Suprapubic skin (tissue), 4 donors: ENCODE measurements around the gene RPS21. TPM values are rescaled to one million over a fixed set of nuclear protein-coding genes. Genes with fewer than 3 reads are reported as not detected.

ENCODE experiments used
- DNase-seq, 2 donors: peaks; one replicate each; pipeline ENCODE4 v3.0.0-alpha.2; 2019; ENCODE audit warnings: low spot score in 2 of 2
- H3K27ac ChIP-seq: fragments of 200-600 bp; sonication (generic); one replicate; pipeline ENCODE4 v1.5.1; 2019
- H3K27me3 ChIP-seq: fragments of 200-600 bp; sonication (generic); one replicate; pipeline ENCODE4 v1.5.1; 2019
- H3K36me3 ChIP-seq: fragments of 200-600 bp; sonication (generic); one replicate; pipeline ENCODE4 v1.5.1; 2019
- H3K4me1 ChIP-seq: fragments of 200-600 bp; sonication (generic); one replicate; pipeline ENCODE4 v1.5.1; 2019
- H3K4me3 ChIP-seq: fragments of 200-600 bp; sonication (generic); one replicate; pipeline ENCODE4 v1.5.1; 2019; ENCODE audit warnings: mild to moderate bottlenecking
- H3K9me3 ChIP-seq: fragments of 200-600 bp; sonication (generic); one replicate; pipeline ENCODE4 v1.5.1; 2019
- CTCF ChIP-seq, 2 donors: fragments of 200-600 bp in 1 of 2; fragments of 450-650 bp in 1 of 2; sonication (generic) in 1 of 2; IDR thresholded peaks; one replicate each; pipeline ENCODE4 v1.5.1; 2016 to 2019; ENCODE audit warnings: antibody characterized with exemption in 2 of 2, mild to moderate bottlenecking in 1 of 2, moderate library complexity in 1 of 2
- EP300 ChIP-seq: sonication (generic); formaldehyde crosslinking; IDR thresholded peaks from one replicate; pipeline ENCODE4 v1.6.1; 2017; ENCODE audit warnings: antibody characterized with exemption
- POLR2A ChIP-seq, 2 donors: fragments of 450-650 bp; IDR thresholded peaks; one replicate each; pipeline ENCODE4 v1.6.1; 2017; ENCODE audit warnings: antibody characterized with exemption in 2 of 2, mild to moderate bottlenecking in 2 of 2, moderate library complexity in 2 of 2
- POLR2AphosphoS5 ChIP-seq, 3 donors: sonication (generic); formaldehyde crosslinking; IDR thresholded peaks; one replicate each; pipeline ENCODE4 v1.6.1; 2017; ENCODE audit warnings: antibody characterized with exemption in 3 of 3
- WGBS: methylation state at CpG from one replicate; pipeline ENCODE4 v1.1.5; 2018; 5-methylcytosine and 5-hydroxymethylcytosine counted together
- total RNA-seq, 4 donors: library from RNA; depleted of rRNA; stranded (reverse); fragments of >200 nt; gene quantifications; one replicate each; pipeline ENCODE4 v1.1.0, GENCODE V29; 2016

The RPS21 gene
- total RNA-seq, 4 donors from 2014 or later = 1,604 to 3,217 (median 2,363) TPM

GRCh38 chr20:62391165-62392076, 4.5 kb downstream of the RPS21 start:
- H3K36me3 ChIP-seq = peaks cover 40% of the 10 kb centered on the region
- DNase-seq = no peak
- TF ChIP-seq POLR2AphosphoS5 (IDR thresholded peaks at IDR 0.05) (no peak), CTCF (IDR thresholded peaks at IDR 0.05) (no peak), EP300 (no peak), POLR2A (IDR thresholded peaks at IDR 0.05) (no peak)

DNA sequence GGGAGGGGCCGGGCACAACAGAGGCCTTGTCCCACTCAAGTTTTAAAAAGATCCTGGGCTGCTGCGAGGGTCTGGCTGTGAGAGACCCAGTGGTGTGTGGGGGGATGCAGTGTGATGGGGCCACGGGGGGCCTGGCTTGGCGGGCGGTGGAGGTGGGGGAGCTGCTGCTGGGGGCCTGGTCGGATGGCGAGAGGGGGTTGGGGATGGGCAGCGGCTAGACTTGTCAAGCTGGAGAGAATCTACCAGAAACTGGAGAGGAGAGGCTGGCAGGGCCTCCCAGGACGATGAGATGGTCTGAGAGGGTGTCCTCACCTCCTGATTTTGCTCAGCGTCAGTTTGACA, 5.1 kb downstream of the RPS21 start:
- WGBS = 90% methylated on average over 10 of the region's 10 CpGs
- no peak for TF ChIP-seq POLR2AphosphoS5 (IDR thresholded peaks at IDR 0.05)
- Histone ChIP-seq H3K4me1 (peaks cover 11% of the 10 kb centered on the region), H3K27me3 (no peaks in the 10 kb centered on the region), H3K4me3 (no peak overlapping the region), H3K36me3 (peaks cover 40% of the 10 kb centered on the region), H3K27ac (no peak overlapping the region), H3K9me3 (no peaks in the 10 kb centered on the region)
- no peak for DNase-seq

More at GRCh38 chr20:62391165-62392076, 4.5 kb downstream of the RPS21 start:
- H3K9me3 ChIP-seq = no peaks in the 10 kb centered on the region
- peaks cover 11% of the 10 kb centered on the region for H3K4me1 ChIP-seq
- H3K27ac ChIP-seq = no peak overlapping the region
- 91% methylated on average over 21 of the region's 44 CpGs for WGBS
- no peaks in the 10 kb centered on the region for H3K27me3 ChIP-seq
- H3K4me3 ChIP-seq = no peak overlapping the region

DNA sequence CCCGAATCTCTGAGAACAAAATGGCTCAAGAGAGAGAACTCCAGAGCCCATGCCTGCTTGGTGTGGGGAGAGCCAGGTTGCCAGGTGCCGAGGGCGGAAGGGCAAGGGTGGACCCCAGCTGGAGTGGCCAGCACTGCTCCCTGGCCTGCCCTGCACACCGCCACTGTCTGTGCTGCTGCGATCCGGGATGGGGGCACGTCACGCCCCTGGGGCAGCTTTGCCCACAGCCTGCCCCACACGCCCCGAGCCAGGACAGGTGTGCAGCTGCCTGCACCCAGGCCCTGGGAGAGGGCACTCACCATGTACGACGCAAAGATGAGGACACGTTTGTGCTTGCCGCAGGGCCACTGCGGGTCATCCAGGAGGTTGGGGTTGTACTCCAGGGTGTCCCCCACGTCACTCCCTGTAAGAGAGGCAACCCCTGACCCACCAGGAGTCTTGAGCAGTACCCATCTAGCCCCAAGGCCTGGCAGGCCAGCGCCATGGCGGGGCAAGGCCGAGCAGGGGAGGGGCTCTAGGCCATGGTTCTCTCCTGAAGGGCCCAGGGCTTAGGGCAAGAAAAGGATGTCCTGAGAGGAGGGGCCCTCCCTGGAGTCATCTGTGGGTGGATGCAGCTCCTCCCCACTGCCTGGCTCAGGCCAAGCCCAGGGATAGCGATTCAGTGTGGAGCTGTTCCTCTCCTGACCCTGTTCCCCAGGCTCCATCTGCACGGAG, 5.9 kb downstream of the RPS21 start:
- peaks cover 40% of the 10 kb centered on the region for H3K36me3 ChIP-seq

GRCh38 chr20:62393335-62393665, 6.4 kb downstream of the RPS21 start:
- peaks cover 2% of the 10 kb centered on the region for H3K4me1 ChIP-seq
- TF ChIP-seq POLR2AphosphoS5 (IDR thresholded peaks at IDR 0.05) (no peak), EP300 (no peak), POLR2A (IDR thresholded peaks at IDR 0.05) (no peak), CTCF (IDR thresholded peaks at IDR 0.05) (no peak)
- WGBS = 87% methylated on average over 8 of the region's 12 CpGs
- H3K27ac ChIP-seq = no peak overlapping the region
- no peaks in the 10 kb centered on the region for H3K27me3 ChIP-seq
- DNase-seq = no peak
- peaks cover 40% of the 10 kb centered on the region for H3K36me3 ChIP-seq
- no peaks in the 10 kb centered on the region for H3K9me3 ChIP-seq
- H3K4me3 ChIP-seq = no peak overlapping the region

More for the DNA sequence above, 5.9 kb downstream of the RPS21 start:
- Histone ChIP-seq H3K4me1 (peaks cover 7% of the 10 kb centered on the region), H3K4me3 (no peak overlapping the region), H3K27ac (no peak overlapping the region), H3K27me3 (no peaks in the 10 kb centered on the region), H3K9me3 (no peaks in the 10 kb centered on the region)
- TF ChIP-seq POLR2AphosphoS5 (IDR thresholded peaks at IDR 0.05) = no peak
- TF ChIP-seq POLR2A (IDR thresholded peaks at IDR 0.05) = no peak
- no peak for TF ChIP-seq CTCF (IDR thresholded peaks at IDR 0.05)
- TF ChIP-seq EP300 = no peak
- WGBS = 93% methylated on average over 6 of the region's 21 CpGs
- DNase-seq = no peak

- Histone ChIP-seq H3K36me3 (peaks cover 38% of the 10 kb centered on the region), H3K4me3 (no peak overlapping the region), H3K27me3 (no peaks in the 10 kb centered on the region), H3K9me3 (no peaks in the 10 kb centered on the region), H3K4me1 (no peaks in the 10 kb centered on the region), H3K27ac (no peak overlapping the region)
- TF ChIP-seq CTCF (IDR thresholded peaks at IDR 0.05) (no peak), POLR2A (IDR thresholded peaks at IDR 0.05) (no peak), EP300 (no peak), POLR2AphosphoS5 (IDR thresholded peaks at IDR 0.05) (no peak)
- WGBS = 86% methylated on average over 14 of the region's 24 CpGs
- DNase-seq = no peak
These were observed 6.9 kb downstream of the RPS21 start for GRCh38 chr20:62393830-62394229.
